ENCODE measurements around the gene TMEM63A.

DNA sequence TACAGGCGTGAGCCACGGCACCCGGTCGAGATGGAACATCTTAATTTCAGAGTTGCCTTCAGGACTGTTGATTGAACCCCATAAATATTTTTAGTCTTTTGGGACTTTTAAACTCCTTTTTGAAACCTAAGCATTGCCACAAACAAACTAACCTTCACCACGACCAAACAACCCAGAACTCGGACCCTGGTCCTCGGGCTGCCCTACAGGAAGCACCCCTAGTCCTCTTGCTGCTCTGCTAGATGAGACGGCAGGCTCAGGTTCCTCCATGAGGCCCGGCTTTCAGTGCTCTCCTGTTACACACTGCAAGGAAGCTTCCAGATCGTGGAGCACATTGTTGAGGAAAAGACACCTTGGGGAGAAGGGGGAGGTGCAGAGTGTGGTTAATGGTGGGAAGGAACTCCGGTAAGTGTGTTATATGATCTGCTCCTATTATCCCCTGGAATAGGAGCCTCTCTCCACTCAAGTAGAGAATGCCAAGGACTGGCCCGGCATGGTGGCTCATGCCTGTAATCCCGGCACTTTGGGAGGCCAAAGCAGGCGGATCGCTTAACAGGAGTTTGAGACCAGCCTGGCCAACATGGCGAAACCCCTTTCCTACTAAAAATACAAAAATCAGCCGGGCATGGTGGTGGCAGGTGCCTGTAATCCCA, 66.5 kb downstream of the TMEM63A start:
- no peak for TF ChIP-seq POLR2A (IDR thresholded peaks at IDR 0.05)
- no peak for TF ChIP-seq POLR2AphosphoS5 (IDR thresholded peaks at IDR 0.05)
- TF ChIP-seq, protein P1, sequence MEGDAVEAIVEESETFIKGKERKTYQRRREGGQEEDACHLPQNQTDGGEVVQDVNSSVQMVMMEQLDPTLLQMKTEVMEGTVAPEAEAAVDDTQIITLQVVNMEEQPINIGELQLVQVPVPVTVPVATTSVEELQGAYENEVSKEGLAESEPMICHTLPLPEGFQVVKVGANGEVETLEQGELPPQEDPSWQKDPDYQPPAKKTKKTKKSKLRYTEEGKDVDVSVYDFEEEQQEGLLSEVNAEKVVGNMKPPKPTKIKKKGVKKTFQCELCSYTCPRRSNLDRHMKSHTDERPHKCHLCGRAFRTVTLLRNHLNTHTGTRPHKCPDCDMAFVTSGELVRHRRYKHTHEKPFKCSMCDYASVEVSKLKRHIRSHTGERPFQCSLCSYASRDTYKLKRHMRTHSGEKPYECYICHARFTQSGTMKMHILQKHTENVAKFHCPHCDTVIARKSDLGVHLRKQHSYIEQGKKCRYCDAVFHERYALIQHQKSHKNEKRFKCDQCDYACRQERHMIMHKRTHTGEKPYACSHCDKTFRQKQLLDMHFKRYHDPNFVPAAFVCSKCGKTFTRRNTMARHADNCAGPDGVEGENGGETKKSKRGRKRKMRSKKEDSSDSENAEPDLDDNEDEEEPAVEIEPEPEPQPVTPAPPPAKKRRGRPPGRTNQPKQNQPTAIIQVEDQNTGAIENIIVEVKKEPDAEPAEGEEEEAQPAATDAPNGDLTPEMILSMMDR (IDR thresholded peaks at IDR 0.05): no peak

Measured in transverse colon (tissue), 4 donors.